ENCODE data around the gene NOP16.

The NOP16 gene

DNA sequence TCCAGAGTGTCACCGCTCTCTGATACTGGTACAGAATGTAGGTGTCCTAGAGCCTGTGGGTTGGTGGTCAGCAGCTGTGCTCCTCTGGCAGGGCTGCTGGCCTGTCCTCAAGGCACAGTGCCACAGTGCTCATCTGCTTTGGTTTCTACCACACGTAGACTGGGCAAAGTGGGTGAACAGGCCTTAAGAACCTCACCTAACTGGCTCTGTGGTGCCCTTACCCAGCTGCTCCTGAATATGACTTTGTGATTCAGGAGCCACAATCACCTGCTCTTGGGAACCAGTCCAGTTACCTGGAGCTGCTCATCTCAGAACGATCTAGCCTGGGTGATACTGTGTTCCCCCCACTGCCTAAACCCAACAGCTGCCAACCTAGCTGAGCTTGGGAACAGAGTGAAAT is 6.4 kb downstream of the NOP16 start:
- TF ChIP-seq RAD21 (IDR thresholded peaks at IDR 0.05; ENCODE audit: low read depth), result no peak
- no peak for TF ChIP-seq EP300 (IDR thresholded peaks at IDR 0.05; ENCODE audit: borderline replicate concordance)
- no peak for TF ChIP-seq CREB1 (IDR thresholded peaks at IDR 0.05; ENCODE audit: low read depth)
- TF ChIP-seq, protein P1, sequence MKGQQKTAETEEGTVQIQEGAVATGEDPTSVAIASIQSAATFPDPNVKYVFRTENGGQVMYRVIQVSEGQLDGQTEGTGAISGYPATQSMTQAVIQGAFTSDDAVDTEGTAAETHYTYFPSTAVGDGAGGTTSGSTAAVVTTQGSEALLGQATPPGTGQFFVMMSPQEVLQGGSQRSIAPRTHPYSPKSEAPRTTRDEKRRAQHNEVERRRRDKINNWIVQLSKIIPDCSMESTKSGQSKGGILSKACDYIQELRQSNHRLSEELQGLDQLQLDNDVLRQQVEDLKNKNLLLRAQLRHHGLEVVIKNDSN (IDR thresholded peaks at IDR 0.05), result no peak
- no peak for TF ChIP-seq EGR1 (IDR thresholded peaks at IDR 0.05)
- TF ChIP-seq ZBTB7A (IDR thresholded peaks at IDR 0.05; ENCODE audit: low read depth), result no peak
- no peak for TF ChIP-seq FOXM1 (IDR thresholded peaks at IDR 0.05; ENCODE audit: borderline replicate concordance, low read depth)
- TF ChIP-seq CEBPB (IDR thresholded peaks at IDR 0.05), result no peak
- no peak for TF ChIP-seq TEAD4 (IDR thresholded peaks at IDR 0.05)
- TF ChIP-seq TAF1 (IDR thresholded peaks at IDR 0.05; ENCODE audit: low read depth), result no peak
- TF ChIP-seq YY1 (IDR thresholded peaks at IDR 0.05; ENCODE audit: low read depth), result no peak
- no peak for TF ChIP-seq TCF12 (IDR thresholded peaks at IDR 0.05; ENCODE audit: low read depth)
- TF ChIP-seq, protein P2, sequence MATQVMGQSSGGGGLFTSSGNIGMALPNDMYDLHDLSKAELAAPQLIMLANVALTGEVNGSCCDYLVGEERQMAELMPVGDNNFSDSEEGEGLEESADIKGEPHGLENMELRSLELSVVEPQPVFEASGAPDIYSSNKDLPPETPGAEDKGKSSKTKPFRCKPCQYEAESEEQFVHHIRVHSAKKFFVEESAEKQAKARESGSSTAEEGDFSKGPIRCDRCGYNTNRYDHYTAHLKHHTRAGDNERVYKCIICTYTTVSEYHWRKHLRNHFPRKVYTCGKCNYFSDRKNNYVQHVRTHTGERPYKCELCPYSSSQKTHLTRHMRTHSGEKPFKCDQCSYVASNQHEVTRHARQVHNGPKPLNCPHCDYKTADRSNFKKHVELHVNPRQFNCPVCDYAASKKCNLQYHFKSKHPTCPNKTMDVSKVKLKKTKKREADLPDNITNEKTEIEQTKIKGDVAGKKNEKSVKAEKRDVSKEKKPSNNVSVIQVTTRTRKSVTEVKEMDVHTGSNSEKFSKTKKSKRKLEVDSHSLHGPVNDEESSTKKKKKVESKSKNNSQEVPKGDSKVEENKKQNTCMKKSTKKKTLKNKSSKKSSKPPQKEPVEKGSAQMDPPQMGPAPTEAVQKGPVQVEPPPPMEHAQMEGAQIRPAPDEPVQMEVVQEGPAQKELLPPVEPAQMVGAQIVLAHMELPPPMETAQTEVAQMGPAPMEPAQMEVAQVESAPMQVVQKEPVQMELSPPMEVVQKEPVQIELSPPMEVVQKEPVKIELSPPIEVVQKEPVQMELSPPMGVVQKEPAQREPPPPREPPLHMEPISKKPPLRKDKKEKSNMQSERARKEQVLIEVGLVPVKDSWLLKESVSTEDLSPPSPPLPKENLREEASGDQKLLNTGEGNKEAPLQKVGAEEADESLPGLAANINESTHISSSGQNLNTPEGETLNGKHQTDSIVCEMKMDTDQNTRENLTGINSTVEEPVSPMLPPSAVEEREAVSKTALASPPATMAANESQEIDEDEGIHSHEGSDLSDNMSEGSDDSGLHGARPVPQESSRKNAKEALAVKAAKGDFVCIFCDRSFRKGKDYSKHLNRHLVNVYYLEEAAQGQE (IDR thresholded peaks at IDR 0.05; ENCODE audit: low read depth), result no peak
- TF ChIP-seq NFIC (IDR thresholded peaks at IDR 0.05), result no peak
- TF ChIP-seq, protein P3, sequence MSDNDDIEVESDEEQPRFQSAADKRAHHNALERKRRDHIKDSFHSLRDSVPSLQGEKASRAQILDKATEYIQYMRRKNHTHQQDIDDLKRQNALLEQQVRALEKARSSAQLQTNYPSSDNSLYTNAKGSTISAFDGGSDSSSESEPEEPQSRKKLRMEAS (IDR thresholded peaks at IDR 0.05), result no peak

DNA sequence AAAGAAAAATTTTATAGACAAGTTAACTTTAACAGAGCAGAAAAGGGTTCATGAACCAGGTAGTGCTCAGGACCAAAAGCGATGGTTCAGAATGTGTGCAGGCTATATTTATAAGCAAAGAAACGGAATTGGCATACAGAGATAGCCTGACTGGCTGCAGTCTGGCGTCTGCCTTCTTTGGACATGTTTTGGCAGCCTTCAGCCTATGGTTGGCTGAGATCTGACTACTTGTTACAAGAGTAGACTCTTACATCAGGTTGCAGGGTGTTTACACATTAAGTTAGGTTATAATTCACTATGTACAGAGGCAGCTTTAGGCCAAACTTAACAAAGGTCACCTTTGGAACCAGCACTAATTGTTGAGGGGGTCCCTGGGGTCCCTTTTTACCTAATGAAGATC is 7.0 kb downstream of the NOP16 start:
- TF ChIP-seq, protein P1 (IDR thresholded peaks at IDR 0.05), result no peak
- no peak for TF ChIP-seq ZBTB7A (IDR thresholded peaks at IDR 0.05; ENCODE audit: low read depth)
- TF ChIP-seq CEBPB (IDR thresholded peaks at IDR 0.05), result no peak
- TF ChIP-seq TCF12 (IDR thresholded peaks at IDR 0.05; ENCODE audit: low read depth), result no peak
- TF ChIP-seq, protein P3 (IDR thresholded peaks at IDR 0.05), result no peak
- TF ChIP-seq CREB1 (IDR thresholded peaks at IDR 0.05; ENCODE audit: low read depth), result no peak
- TF ChIP-seq RAD21 (IDR thresholded peaks at IDR 0.05; ENCODE audit: low read depth), result no peak
- no peak for TF ChIP-seq EP300 (IDR thresholded peaks at IDR 0.05; ENCODE audit: borderline replicate concordance)
- TF ChIP-seq TEAD4 (IDR thresholded peaks at IDR 0.05), result no peak
- TF ChIP-seq YY1 (IDR thresholded peaks at IDR 0.05; ENCODE audit: low read depth), result no peak
- TF ChIP-seq TAF1 (IDR thresholded peaks at IDR 0.05; ENCODE audit: low read depth), result no peak
- TF ChIP-seq NFIC (IDR thresholded peaks at IDR 0.05), result no peak
- TF ChIP-seq, protein P2 (IDR thresholded peaks at IDR 0.05; ENCODE audit: low read depth), result no peak
- TF ChIP-seq EGR1 (IDR thresholded peaks at IDR 0.05), result no peak
- no peak for TF ChIP-seq FOXM1 (IDR thresholded peaks at IDR 0.05; ENCODE audit: borderline replicate concordance, low read depth)

DNA sequence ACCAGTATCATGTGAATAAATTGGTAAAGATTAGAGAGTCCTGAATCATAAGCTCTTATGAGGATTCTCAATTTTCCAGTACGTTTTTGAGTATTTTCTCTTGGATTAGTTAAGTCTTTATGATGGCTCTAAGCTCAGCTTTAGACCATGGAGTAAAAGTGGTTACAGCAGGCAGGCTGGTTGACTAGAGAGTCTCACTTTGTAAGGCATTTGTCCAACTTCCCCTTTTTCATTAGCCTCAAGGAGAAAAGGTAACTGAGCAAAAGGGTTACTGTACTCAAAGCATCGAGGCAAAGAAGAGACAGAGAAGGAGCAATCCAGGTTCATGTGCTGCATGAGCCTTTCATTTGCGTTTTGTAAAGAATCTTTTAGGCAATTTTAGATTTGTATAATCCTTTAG is 8.5 kb downstream of the NOP16 start:
- TF ChIP-seq, protein P3 (IDR thresholded peaks at IDR 0.05), result no peak
- TF ChIP-seq TEAD4 (IDR thresholded peaks at IDR 0.05), result no peak
- TF ChIP-seq EGR1 (IDR thresholded peaks at IDR 0.05), result no peak
- TF ChIP-seq FOXM1 (IDR thresholded peaks at IDR 0.05; ENCODE audit: borderline replicate concordance, low read depth), result no peak
- no peak for TF ChIP-seq RAD21 (IDR thresholded peaks at IDR 0.05; ENCODE audit: low read depth)
- TF ChIP-seq, protein P1 (IDR thresholded peaks at IDR 0.05), result no peak
- no peak for TF ChIP-seq CEBPB (IDR thresholded peaks at IDR 0.05)
- no peak for TF ChIP-seq YY1 (IDR thresholded peaks at IDR 0.05; ENCODE audit: low read depth)
- TF ChIP-seq NFIC (IDR thresholded peaks at IDR 0.05), result no peak
- TF ChIP-seq ZBTB7A (IDR thresholded peaks at IDR 0.05; ENCODE audit: low read depth), result no peak
- TF ChIP-seq TAF1 (IDR thresholded peaks at IDR 0.05; ENCODE audit: low read depth), result no peak
- TF ChIP-seq TCF12 (IDR thresholded peaks at IDR 0.05; ENCODE audit: low read depth), result no peak
- no peak for TF ChIP-seq CREB1 (IDR thresholded peaks at IDR 0.05; ENCODE audit: low read depth)
- no peak for TF ChIP-seq EP300 (IDR thresholded peaks at IDR 0.05; ENCODE audit: borderline replicate concordance)
- TF ChIP-seq, protein P2 (IDR thresholded peaks at IDR 0.05; ENCODE audit: low read depth), result no peak
